SK-MEL-5 (cell line): ENCODE data around the gene ANO4. TPM values are rescaled to one million over a fixed set of nuclear protein-coding genes. Genes with fewer than 3 reads are reported as not detected.

Source experiments
- DNase-seq: peaks from one replicate; pipeline ENCODE4 v3.0.0-alpha.2; 2016; ENCODE audit warnings: low read depth, low spot score
- in situ Hi-C: cut with HindIII; loops from 2 replicates; pipeline ENCODE4 v1.10.0; 2016; ENCODE audit warnings: low sequenced_read_pairs, high pct_unique_total_duplicates, low pct_unique_long_range_greater_than_20kb
- polyA plus RNA-seq, 2 experiments: library from polyadenylated mRNA; depleted of rRNA; stranded (reverse); fragments of >200 nt; gene quantifications; 2 replicates each; pipeline ENCODE4 v1.2.3, GENCODE V29; 2015
- total RNA-seq: library from RNA; depleted of rRNA; stranded (reverse); fragments of >200 nt; shearing (Covaris generic); gene quantifications from 2 replicates; pipeline ENCODE4 v1.2.3, GENCODE V29; 2014; rRNA removed

ANO4 gene
- 29.5 and 30.6 TPM in 2 replicates for total RNA-seq
- 14.0 and 15.9 TPM in 2 replicates for polyA plus RNA-seq (2015; cell fraction: cytosol; rRNA removed)
- polyA plus RNA-seq (2015; cell fraction: nucleus; rRNA removed) = 10.0 and 25.1 TPM in 2 replicates

DNA sequence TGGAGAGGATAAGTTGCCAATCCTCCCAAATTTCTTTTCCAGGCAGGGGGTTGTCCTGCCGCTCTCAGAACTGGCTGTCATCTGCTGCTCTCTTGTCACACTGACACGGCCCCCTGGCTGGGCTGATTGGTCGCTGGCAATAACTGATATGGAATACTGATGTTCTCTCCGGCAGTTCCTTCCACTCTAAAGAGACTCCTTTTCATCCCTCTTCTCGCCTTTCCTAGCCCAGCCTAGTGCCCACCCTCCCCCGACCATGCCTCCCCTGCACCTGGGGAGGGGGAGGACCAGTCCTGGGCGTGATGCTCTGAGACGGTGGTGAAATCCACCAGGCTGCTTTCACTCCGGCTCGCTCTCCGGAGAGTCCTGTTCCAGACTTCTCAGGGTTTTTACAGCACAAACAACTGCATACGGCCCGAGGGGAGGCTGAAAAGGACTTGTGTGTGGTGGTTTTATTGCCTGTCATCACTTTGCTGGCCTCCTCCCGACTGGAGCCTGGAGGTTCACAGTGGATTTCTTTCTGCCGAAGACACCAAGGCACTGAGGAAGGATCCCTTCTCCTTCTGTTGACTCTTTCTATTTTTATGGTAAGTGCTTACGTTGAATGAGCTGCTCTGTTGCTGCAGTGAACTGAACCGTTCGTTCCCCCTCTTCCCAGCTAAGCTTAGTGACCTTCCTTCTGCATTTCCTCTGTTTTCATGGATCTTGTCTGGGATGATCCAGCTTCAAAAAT lies at the start of gene ANO4:
ANO4 (plus strand) TSS at position 336 of the 733 bp plus-strand sequence. CDS start 107,010 bp downstream, outside the sequence.
- peak; percentile 11 for DNase-seq

DNA sequence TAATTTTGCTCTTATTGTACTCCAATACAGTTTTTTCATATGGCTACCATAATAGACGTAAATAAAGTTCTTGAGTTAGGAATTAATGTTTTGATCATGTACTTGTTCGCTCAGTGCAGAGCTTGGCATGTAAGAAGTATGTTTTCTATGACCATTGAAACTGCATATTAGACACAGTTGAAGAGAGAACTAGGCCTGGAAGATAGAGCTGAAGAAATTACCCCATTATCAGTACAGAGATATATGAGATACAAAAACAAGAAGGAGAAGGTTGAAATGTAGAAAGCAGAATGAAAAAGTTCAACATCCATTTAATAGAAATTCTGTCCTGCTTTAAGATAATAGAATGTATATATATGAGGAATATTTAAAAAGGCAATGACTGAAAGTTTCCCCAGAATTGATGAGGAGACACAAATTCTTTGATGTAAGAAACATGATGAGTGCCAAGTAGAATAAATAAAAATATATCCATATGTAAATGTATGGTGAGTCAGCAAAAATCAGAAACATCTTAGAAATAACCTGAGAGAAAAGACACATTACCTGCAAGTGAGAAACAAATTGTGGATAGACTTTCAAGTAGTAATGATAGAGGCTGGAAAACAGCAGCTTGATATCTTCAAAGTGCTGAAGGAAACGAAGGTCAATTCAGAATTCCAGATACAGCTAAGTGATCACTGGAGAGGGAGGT lies 49.1 kb upstream of the ANO4 start:
- in situ Hi-C loops = no loop called here

More for the DNA sequence above, at the start of gene ANO4:
- in situ Hi-C loops = no loop called here

DNA sequence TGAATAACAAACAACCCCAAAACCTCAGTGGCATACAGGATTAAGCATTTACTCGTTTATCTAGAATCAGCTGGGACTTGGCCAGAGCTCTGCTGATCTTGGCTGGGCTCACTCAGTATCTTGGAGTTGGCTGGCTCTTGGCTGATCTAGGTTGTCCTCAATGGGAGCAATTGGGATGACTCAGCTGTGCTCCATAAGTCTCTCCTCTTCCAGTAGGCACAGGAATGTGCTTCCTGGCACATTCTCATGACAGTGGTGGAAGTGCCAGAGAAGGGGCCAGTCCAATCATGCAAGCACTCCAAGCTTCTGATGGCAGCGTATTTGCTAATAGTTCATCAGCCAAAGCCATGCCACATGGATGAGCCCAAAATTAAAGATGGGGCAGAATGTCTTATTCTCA lies 41.7 kb upstream of the ANO4 start:
- in situ Hi-C loops = no loop called here
- DNase-seq = no peak

More for the DNA sequence above, 49.1 kb upstream of the ANO4 start:
- no peak for DNase-seq

DNA sequence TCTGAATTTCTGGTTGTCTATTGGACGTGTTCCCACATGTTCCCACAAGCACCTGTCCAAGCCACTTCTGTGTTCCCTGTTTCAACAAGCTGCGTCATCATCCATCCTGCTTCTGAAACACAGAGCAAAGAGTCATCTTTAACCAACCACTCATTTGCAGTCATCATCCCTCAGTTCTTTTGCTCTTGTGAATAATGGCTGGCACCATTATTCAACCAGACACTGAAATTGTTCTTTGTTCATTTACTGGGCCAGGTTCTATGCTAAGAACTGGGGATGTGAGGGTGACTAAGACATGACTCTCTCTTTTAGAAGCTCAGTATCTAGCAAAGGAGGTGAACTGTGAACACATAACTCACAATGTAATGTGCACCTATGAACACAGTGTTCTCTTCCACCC lies 40.7 kb upstream of the ANO4 start:
- no peak for DNase-seq
- in situ Hi-C loops = no loop called here

DNA sequence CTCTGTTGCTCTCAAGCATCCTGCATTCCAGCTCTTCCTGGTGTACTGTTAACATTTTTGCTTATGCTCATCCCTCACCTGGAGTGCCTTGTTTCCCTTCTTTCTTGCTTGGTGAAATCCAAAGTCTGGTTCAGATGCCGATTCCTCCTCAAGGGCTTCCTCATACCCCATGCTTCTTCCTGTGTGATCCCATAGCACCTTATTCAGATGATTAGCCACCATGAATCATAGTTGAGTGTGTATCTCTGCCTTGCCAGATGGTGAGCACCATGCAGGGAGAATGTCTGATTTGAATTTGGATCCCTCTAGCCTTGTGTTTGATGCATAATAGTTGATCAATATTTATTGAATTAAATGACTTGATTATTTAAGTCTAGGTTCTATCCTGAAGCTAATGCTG lies 39.4 kb upstream of the ANO4 start:
- no peak for DNase-seq
- in situ Hi-C loops = no loop called here

DNA sequence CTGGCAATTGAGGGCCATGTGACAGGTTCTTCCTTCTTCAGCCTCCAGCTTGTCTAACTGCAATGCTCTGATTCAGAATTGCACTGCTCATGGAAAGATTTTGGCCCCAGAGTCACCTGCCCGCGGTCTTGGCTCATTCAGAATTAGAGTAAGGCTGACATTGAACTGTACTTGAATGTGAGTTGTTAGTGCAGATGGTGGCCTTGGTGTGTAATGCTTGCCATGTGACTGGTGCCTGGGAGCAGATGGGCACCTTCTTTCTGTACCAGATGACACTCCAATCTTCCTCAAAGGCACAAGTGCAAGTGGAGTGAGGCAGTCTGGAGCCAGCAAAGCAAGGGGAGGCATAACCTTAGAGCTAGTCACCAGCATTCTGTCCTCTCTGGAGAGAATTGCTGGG lies 36.5 kb upstream of the ANO4 start:
- DNase-seq = no peak
- in situ Hi-C loops = no loop called here

DNA sequence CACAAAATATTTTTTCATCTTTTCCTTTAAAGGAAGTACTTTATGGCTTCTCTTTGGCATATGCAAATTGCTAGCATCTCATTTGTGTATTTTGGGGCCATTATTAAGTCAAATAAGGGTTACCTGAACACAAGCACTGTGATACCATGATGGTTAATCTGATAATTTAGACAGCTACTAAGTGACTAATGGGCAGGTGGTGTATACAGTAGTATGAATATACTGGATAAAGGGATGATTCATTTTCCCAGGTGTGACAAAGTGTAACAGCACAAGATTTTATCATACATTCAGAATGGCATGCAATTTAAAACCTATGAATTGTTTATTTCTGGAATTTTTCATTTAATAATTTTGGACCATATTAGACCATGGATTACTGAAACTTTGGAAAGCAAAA lies 27.2 kb upstream of the ANO4 start:
- in situ Hi-C loops = no loop called here
- DNase-seq = no peak

DNA sequence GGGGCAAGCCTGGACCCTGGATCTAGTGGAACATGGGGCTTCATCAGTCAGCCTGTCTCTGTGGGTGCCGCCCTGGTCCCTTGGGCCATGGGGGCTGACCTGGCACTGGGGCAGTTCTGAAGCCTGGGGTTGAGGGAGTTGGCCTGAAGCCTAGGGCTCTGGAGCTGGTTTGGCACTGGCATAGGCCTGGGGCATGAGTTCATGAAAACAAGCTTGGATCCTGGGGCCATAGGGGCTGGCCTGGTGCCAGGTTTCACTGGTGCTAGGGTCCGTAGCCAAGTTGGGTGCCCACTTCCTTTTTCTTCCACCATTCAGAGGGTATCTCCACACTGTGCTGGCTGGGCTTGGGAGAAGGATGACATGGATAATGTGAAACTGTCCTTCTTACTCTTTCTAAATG lies 26.6 kb upstream of the ANO4 start:
- DNase-seq = no peak
- in situ Hi-C loops = no loop called here

DNA sequence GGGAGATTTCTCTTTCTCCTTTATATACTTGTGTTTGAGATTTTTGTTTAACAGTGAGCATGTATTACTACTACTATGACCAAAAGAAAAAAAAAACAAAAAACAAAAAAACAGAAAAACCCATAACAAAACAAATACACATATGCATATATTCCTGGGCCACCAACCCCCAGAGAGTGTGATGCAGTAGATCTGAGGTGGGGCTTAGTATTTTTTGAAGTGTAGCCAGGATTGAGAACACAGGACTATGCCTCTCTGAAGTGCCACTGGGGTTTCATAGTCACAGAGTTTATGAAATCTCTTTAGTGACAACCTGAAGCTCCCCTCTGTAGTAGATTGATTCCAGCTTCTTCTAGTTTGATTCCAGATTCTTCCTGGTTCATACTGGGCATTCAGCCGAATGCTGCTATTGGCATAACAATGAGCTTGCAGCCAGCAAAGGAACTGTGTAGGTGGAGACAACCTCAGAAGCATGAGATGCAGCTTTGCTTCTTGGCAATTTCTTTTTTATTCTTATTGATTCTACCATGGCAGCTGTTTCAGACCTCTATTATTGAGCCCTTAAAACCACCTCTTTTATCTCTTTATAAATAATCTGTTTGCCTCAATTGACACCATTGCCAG lies 15.5 kb upstream of the ANO4 start:
- in situ Hi-C loops = no loop called here
- no peak for DNase-seq

DNA sequence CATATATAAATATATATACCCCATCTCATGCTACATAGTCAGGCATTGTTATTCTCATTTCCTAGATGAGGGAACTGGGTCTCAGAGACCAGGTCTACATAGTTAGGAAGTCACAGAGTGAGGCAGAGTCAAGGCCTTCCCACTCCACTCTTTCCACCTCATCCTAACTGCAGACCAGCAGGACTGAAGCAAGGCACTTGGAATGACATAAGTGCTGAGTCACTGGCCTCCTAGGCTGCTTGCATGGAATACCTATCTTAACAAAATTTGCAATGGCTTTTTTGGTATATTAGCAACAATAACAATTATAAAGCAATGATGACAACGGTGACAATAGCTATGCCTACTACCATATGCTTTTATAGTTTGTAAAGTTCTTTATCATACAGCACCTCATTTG lies 5.4 kb upstream of the ANO4 start:
- in situ Hi-C loops = no loop called here
- no peak for DNase-seq

DNA sequence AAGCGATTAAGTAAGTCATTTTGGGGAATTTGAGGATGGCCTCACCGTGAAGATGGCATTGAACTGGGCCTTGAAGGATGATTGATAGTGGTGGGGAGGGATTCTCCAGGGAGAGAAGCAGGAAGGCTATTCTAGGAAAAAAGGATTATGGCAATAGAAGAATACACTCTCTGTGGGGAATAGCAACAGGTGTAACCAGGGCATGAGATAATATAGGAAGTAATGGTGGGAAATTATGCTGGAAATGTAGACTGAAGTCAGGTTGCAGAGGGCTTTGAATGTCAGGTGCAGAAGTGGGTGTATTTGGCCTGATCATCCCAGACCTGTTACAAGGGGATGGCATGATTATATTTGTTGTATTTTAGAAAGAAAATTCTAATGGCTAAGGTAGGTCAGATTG lies 4.6 kb upstream of the ANO4 start:
- in situ Hi-C loops = no loop called here
- DNase-seq = no peak

DNA sequence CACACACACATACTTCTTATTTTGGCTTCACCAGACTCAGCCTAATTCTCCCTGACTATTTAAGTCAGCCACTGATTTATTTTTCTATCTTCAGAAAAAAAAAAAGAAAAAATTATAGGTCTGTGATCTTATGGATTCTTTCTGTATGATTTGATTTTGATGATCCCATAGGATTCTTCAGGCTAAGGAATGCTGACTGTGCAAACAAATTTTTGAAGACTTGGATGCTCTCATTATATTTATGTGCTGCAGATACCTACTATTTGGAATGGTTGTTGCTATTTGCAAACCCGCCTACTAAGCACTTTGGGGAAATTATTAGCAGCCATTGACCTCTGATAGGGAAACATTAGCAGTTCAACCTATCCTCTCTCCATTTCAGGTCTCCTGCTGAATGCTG lies 4.0 kb upstream of the ANO4 start:
- DNase-seq = no peak
- in situ Hi-C loops = no loop called here

DNA sequence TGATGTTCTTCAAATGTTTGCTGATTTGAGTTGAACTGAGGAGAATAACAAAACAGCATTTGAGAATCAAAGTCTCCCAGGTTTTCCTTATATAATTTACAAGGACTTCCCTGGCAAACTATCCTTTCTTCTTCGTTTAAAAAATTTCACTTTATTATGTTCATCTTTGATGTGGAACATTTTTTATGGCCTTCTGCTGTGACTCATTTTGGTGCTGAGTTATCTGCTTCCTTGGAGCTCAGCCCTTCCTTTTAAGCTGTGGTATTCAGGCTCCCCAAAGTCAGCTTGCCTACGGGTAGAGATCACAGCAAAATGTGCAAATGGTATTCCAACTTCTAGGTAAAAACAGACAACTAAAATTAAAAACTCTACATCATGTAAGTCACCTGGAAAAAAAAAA lies 1.4 kb upstream of the ANO4 start:
- DNase-seq = no peak
- in situ Hi-C loops = no loop called here

DNA sequence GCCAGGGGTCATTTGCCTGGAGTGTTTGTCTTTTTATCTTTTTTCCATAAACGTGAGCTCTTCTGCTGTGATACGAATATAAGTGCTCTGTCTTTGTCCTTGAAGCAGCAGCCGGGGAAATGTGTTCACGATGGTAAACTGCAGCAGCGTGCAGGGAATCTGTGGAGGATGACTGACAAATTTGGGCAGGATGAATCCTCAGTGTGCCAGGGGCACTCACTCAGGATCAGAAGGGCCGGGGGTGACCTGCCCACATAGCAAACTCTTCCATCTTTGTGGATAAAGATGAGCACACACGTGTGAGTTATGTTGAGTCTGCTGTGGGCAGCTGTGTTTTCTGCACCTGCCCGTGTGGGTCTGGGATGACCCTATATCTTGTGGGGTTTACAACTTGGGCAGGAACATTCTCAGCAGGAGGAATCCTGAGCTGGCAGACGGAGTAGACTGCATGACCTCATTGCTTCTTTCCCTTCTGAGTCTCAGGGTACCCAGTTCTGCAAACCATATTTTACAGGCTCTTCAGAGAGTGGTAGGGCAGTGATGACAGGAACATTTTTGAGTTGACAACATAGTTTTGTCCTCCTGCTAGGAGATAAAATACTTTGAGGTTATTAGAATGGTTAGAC lies 711 bp downstream of the ANO4 start:
- in situ Hi-C loops = no loop called here
- no peak for DNase-seq

DNA sequence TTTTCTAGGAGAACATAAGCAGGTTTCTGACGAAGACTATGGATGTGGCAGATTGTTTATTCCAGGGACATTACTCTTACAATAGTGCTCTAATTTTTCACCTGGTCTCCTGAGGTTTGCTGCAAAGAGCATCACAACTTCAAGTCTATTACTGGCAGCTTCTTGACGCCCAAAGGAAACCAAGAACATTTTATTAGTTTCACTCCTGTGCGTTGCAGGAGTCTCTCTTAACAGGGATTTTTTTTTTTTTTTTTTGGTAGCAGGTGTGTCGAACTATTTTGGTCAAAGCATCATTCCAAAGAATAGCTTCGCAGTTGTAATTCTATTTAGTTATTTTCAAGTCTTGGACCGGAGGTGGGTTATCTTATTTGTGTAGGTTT lies 1.2 kb downstream of the ANO4 start:
- in situ Hi-C loops = no loop called here
- DNase-seq = no peak

DNA sequence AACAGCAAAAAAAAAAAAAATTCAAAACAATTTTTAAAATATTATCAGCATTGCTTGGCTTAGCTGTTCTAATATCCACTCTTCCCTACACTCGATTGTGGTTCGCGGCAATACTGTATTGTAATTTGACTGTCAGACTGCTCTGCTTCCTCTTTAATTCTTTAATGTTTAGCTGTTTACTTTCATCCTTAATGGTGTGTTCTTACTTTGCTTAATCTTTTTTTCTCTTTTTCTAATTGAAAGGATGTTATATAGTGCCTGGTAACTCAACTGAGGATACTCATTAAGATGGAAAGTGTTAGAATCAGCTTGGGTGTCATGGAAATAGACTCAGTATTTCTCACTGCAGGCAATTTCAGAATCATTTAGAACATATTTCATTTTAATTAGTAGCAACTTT lies 2.0 kb downstream of the ANO4 start:
- in situ Hi-C loops = no loop called here

DNA sequence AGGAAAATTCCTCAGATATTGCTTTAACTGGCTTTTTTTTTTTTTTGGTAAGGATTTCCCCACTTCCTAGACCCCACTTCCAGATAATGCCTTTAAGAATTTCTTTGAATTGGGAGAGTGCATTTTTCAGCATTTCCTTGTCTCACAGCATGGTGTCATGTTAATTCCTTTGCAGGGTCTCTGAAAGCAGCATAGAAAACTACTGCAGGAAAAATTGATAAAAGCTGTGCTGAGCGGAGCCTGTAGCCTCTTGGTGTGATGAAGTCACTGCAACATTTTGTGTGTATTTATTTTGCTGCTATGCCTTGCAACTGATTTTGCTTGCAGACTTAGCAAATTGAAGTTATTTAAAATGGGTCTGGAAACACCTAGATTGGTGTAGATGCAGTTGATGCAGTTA lies 2.7 kb downstream of the ANO4 start:
- no peak for DNase-seq
- in situ Hi-C loops = no loop called here

More for the DNA sequence above, 2.0 kb downstream of the ANO4 start:
- no peak for DNase-seq

DNA sequence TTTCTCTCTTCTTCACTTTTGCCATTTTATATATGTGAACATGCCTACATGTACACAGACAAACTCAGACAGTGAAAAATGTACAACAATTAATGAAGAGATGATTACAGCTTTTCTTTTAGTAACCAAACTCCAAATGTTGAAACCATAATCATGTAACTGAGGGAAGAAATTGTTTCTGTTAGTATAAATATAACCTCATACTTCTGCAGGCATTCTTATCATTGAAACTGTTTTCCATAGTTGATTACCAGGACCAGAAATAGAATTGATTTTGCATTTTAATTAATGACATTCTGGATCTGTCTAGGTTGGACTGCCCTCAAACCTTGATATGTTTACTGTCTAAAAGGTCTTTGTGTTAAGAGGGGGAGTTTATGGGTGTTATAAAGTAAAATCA lies 3.2 kb downstream of the ANO4 start:
- in situ Hi-C loops = no loop called here
- DNase-seq = no peak
